RWPE2 (cell line): ENCODE measurements around the gene PTPRO.

Source experiments
- ATAC-seq: fragments of 200-7000 bp; cut with Tn5 transposase; 3 replicates; pipeline ENCODE4 v1.9.1; 2021; ENCODE audit warnings: low read depth
- DNase-seq: peaks from one replicate; pipeline ENCODE4 v3.0.0-alpha.2; 2020; ENCODE audit warnings: low spot score
- H3K27ac ChIP-seq: fragments of 450-650 bp; 2 replicates; pipeline ENCODE4 v1.5.1; 2017; ENCODE audit warnings: mild to moderate bottlenecking; ENCODE audit not compliant: poor library complexity, severe bottlenecking
- H3K27me3 ChIP-seq: fragments of 250-450 bp; sonication (Bioruptor Pico); 2 replicates; pipeline ENCODE4 v1.5.1; 2021; ENCODE audit warnings: mild to moderate bottlenecking, moderate library complexity; ENCODE audit not compliant: insufficient read depth, poor library complexity, severe bottlenecking
- H3K36me3 ChIP-seq: fragments of 250-450 bp; sonication (Bioruptor Pico); 2 replicates; pipeline ENCODE4 v1.5.1; 2020; ENCODE audit warnings: low read depth, mild to moderate bottlenecking, moderate library complexity
- H3K4me1 ChIP-seq: fragments of 250-450 bp; sonication (Bioruptor Pico); 2 replicates; pipeline ENCODE4 v1.5.1; 2021; ENCODE audit warnings: mild to moderate bottlenecking, moderate library complexity; ENCODE audit not compliant: insufficient read depth, poor library complexity, severe bottlenecking
- H3K4me3 ChIP-seq: fragments of 250-450 bp; sonication (Bioruptor Pico); 2 replicates; pipeline ENCODE4 v1.5.1; 2021; ENCODE audit warnings: mild to moderate bottlenecking, moderate library complexity; ENCODE audit not compliant: severe bottlenecking
- H3K9me3 ChIP-seq: fragments of 250-450 bp; sonication (Bioruptor Pico); 2 replicates; pipeline ENCODE4 v1.5.1; 2021; ENCODE audit warnings: mild to moderate bottlenecking, moderate library complexity; ENCODE audit not compliant: severe bottlenecking
- TF ChIP-seq, protein P1 (sequence below): fragments of 450-650 bp; IDR thresholded peaks from one replicate; pipeline ENCODE4 v1.5.1; 2017; ENCODE audit warnings: mild to moderate bottlenecking, moderate library complexity; ENCODE audit not compliant: poor library complexity, severe bottlenecking

PTPRO gene

DNA sequence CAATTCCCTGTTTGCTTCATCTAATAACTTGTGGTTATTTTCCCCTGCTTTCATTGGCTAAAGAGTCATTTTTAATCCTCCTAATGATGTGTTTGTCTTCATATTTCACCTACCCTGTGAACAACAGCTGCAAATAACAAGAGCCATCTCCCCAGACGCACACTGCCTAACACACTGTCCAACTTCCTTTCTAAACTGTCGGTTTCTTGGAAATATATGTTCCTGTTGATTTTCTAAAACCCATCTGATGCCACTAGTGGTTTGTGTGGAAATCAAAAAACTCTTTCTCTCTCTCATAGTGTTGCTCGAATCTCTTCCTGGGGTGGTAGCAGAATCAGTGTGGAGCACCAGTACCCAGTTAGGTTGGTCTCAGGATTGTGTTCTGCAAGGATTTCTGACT, 240.0 kb downstream of the PTPRO start:
- Histone ChIP-seq H3K36me3 (no peaks in the 10 kb centered on the region), H3K4me1 (no peaks in the 10 kb centered on the region), H3K4me3 (no peak overlapping the region), H3K9me3 (no peaks in the 10 kb centered on the region), H3K27me3 (no peaks in the 10 kb centered on the region), H3K27ac (no peak overlapping the region)
- no peak for DNase-seq
- no peak for ATAC-seq
- TF ChIP-seq, protein P1, sequence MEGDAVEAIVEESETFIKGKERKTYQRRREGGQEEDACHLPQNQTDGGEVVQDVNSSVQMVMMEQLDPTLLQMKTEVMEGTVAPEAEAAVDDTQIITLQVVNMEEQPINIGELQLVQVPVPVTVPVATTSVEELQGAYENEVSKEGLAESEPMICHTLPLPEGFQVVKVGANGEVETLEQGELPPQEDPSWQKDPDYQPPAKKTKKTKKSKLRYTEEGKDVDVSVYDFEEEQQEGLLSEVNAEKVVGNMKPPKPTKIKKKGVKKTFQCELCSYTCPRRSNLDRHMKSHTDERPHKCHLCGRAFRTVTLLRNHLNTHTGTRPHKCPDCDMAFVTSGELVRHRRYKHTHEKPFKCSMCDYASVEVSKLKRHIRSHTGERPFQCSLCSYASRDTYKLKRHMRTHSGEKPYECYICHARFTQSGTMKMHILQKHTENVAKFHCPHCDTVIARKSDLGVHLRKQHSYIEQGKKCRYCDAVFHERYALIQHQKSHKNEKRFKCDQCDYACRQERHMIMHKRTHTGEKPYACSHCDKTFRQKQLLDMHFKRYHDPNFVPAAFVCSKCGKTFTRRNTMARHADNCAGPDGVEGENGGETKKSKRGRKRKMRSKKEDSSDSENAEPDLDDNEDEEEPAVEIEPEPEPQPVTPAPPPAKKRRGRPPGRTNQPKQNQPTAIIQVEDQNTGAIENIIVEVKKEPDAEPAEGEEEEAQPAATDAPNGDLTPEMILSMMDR, result no peak

DNA sequence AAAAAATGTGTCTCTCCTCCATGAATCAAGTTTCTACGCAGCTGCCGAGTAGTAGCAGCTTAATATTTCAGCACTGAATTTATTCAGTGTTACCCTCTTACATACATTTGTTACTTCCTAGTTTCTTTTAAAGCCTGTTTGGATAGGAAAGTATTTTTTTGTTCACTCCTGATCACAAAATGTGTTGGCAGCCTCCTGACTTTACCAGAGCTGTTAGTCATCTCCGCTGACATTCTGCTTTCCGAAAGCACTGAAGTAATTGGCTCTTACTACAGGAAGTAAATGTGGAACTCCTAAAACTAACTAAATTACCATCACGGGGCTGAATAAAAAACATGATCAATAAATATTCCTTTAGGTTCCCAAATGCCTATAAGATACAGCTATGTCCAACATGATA, 241.4 kb downstream of the PTPRO start:
- ATAC-seq (no peak), DNase-seq (no peak)
- TF ChIP-seq, protein P1, result no peak
- Histone ChIP-seq H3K4me3 (no peak overlapping the region), H3K36me3 (no peaks in the 10 kb centered on the region), H3K27ac (no peak overlapping the region), H3K27me3 (no peaks in the 10 kb centered on the region), H3K4me1 (no peaks in the 10 kb centered on the region), H3K9me3 (no peaks in the 10 kb centered on the region)

DNA sequence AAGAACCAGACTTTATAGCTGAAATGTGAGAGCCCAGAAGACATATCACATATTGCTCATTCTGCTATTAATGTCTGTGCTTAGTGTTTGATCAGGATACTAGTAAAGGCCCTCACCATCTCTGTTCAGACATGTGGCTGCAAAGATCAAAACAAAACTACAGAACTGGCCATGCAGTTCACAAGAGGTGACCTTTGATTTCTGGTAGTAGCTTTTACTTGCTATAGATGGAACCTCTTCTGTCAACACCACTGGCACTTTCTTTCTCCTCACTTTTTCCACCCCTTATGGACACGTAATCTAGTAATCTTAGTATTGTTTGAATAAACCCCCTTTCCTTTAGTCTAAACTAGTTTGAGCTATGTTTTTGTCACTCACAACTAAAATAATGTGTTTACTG, 252.0 kb downstream of the PTPRO start:
- Histone ChIP-seq H3K4me1 (no peaks in the 10 kb centered on the region), H3K4me3 (no peak overlapping the region), H3K9me3 (no peaks in the 10 kb centered on the region), H3K27me3 (no peaks in the 10 kb centered on the region), H3K36me3 (no peaks in the 10 kb centered on the region), H3K27ac (no peak overlapping the region)
- no peak for DNase-seq
- TF ChIP-seq, protein P1, result no peak
- ATAC-seq, result no peak

DNA sequence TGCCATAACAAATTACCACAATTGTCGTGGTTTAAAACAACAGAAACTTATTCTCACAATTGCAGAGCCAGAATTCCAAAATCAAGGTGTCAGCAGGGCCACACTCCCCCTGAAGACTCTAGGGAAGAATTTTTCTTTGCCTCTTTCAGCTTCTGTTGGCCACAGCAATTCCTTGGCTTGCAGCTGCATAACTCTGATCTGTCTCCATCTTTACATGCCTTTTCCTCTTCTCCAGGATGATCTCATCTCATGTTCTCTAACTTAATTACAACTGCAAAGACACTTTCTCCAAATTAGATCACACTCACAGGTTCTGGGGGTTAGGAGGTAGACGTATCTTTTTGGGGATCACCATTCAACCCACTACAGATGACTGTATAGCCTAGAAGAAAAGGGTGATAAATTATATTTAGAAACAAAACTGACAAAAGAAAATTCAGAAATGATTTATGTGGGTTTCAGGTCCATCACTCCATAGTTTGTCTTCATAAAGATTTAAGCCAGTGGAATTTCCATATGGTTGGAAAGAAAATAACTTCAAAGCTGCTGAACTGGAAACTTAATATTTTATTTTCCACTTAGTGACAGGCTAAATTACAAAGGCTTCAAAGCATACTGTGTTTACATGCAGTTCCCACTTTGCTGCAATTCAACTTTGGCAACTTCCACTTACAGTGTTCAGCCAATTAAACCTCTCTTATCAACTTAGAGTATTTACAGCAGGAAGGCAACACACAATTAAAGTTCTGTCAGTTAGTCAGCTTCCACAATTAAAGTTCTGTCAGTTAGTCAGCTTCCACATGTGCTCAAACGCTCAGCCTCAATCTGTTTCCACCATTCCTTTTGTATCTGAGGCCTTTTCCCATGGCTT, 253.6 kb downstream of the PTPRO start:
- Histone ChIP-seq H3K27me3 (no peaks in the 10 kb centered on the region), H3K27ac (no peak overlapping the region), H3K9me3 (no peaks in the 10 kb centered on the region), H3K36me3 (no peaks in the 10 kb centered on the region), H3K4me1 (no peaks in the 10 kb centered on the region), H3K4me3 (no peak overlapping the region)
- TF ChIP-seq, protein P1, result no peak
- no peak for ATAC-seq
- DNase-seq, result no peak

DNA sequence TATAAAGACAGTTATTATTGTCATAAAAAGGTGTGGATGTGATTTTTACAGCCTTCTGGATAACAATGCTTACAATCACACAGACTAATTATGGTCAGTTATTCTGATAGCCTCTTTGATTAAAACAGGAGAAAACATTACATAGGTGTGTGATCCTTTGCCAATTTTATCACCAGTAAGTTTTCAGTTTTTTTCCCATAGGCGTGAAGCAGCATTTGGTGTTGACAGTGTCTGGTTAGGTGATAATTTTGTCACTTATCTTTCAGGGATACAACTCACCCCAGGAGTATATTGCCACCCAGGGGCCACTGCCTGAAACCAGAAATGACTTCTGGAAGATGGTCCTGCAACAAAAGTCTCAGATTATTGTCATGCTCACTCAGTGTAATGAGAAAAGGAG, 258.1 kb downstream of the PTPRO start:
- no peaks in the 10 kb centered on the region for H3K36me3 ChIP-seq
- TF ChIP-seq, protein P1, result no peak
- no peak for DNase-seq

More for the DNA sequence above, 258.1 kb downstream of the PTPRO start:
- Histone ChIP-seq H3K27me3 (no peaks in the 10 kb centered on the region), H3K9me3 (no peaks in the 10 kb centered on the region), H3K4me1 (no peaks in the 10 kb centered on the region), H3K27ac (no peak overlapping the region), H3K4me3 (no peak overlapping the region)
- ATAC-seq, result no peak
